Lower leg skin (tissue), 4 donors: ENCODE measurements around the gene EPHA5. TPM values are rescaled to one million over a fixed set of nuclear protein-coding genes. Genes with fewer than 3 reads are reported as not detected.

Experiments used
- DNase-seq, 2 donors: peaks; one replicate each; pipeline ENCODE4 v3.0.0-alpha.2; 2019; ENCODE audit warnings: low spot score in 2 of 2
- H3K4me3 ChIP-seq: fragments of 200-600 bp; sonication (generic); 2 replicates; pipeline ENCODE4 v1.5.1; 2017; ENCODE audit warnings: mild to moderate bottlenecking, low read depth; ENCODE audit not compliant: poor library complexity, severe bottlenecking
- CTCF ChIP-seq, 3 donors: fragments of 450-650 bp; IDR thresholded peaks; one replicate each; pipeline ENCODE4 v1.5.1; 2016; ENCODE audit warnings: antibody characterized with exemption in 3 of 3, mild to moderate bottlenecking in 3 of 3, moderate library complexity in 2 of 3
- POLR2A ChIP-seq, 2 donors: fragments of 450-650 bp; IDR thresholded peaks; one replicate each; pipeline ENCODE4 v1.6.1; 2016 to 2017; ENCODE audit warnings: antibody characterized with exemption in 2 of 2, mild to moderate bottlenecking in 1 of 2, moderate library complexity in 1 of 2
- WGBS, 2 donors: methylation state at CpG; one replicate each; pipeline ENCODE4 v1.1.5; 2018; 5-methylcytosine and 5-hydroxymethylcytosine counted together
- intact Hi-C: fragments of 100-400 bp; cut with DNase I; formaldehyde crosslinking; loops from one replicate; pipeline ENCODE4 v1.15.0; 2023; ENCODE audit warnings: low total_unique reads
- total RNA-seq, 4 donors: library from RNA; depleted of rRNA; stranded (reverse); fragments of >200 nt; gene quantifications; one replicate each; pipeline ENCODE4 v1.1.0, GENCODE V29; 2016

The EPHA5 gene
- total RNA-seq, 4 donors from 2014 or later, result 0.34 to 0.63 (median 0.51) TPM

GRCh38 chr4:65391382-65391781 lies 278.9 kb downstream of the EPHA5 start:
- intact Hi-C loops, result no loop called here
- TF ChIP-seq POLR2A (IDR thresholded peaks at IDR 0.05) (no peak), CTCF (IDR thresholded peaks at IDR 0.05) (no peak)
- no peak overlapping the region for H3K4me3 ChIP-seq
- WGBS, 2 donors, result 75 to 81% methylated on average over 1 of the region's 1 CpG
- DNase-seq, result no peak

GRCh38 chr4:65386927-65387326 lies 283.4 kb downstream of the EPHA5 start:
- no peak for DNase-seq
- no peak overlapping the region for H3K4me3 ChIP-seq
- TF ChIP-seq CTCF (IDR thresholded peaks at IDR 0.05) (no peak), POLR2A (IDR thresholded peaks at IDR 0.05) (no peak)
- intact Hi-C loops, result no loop called here
- WGBS, 2 donors, result 86 to 88% methylated on average over 5 of the region's 5 CpGs

- no peak for TF ChIP-seq POLR2A (IDR thresholded peaks at IDR 0.05)
- no peak for TF ChIP-seq CTCF (IDR thresholded peaks at IDR 0.05)
- H3K4me3 ChIP-seq, result no peak overlapping the region
- intact Hi-C loops, result no loop called here
- DNase-seq, result no peak
- WGBS, 2 donors, result 85 to 87% methylated on average over 6 of the region's 6 CpGs
Observed at GRCh38 chr4:65383589-65384305, 286.5 kb downstream of the EPHA5 start.

- no peak for DNase-seq
- TF ChIP-seq CTCF (IDR thresholded peaks at IDR 0.05) (no peak), POLR2A (IDR thresholded peaks at IDR 0.05) (no peak)
- WGBS, 2 donors, result 0 to 2% methylated on average over 1 of the region's 1 CpG
- no peak overlapping the region for H3K4me3 ChIP-seq
- intact Hi-C loops, result no loop called here
Observed at GRCh38 chr4:65381648-65382047, 288.6 kb downstream of the EPHA5 start.

- DNase-seq, result no peak
- no peak overlapping the region for H3K4me3 ChIP-seq
- 41 to 44% methylated on average over 3 of the region's 3 CpGs for WGBS, 2 donors
- TF ChIP-seq CTCF (IDR thresholded peaks at IDR 0.05), result no peak
- TF ChIP-seq POLR2A (IDR thresholded peaks at IDR 0.05), result no peak
- intact Hi-C loops, result no loop called here
Observed at GRCh38 chr4:65370709-65371108, 299.6 kb downstream of the EPHA5 start.

- TF ChIP-seq CTCF (IDR thresholded peaks at IDR 0.05) (no peak), POLR2A (IDR thresholded peaks at IDR 0.05) (no peak)
- no peak for DNase-seq
- no peak overlapping the region for H3K4me3 ChIP-seq
- intact Hi-C loops, result no loop called here
- 30 to 45% methylated on average over 1 of the region's 1 CpG for WGBS, 2 donors
Observed at GRCh38 chr4:65367306-65367705, 303.0 kb downstream of the EPHA5 start.
